ENCODE measurements around the gene PLEKHA7.

- TF ChIP-seq, protein P1, sequence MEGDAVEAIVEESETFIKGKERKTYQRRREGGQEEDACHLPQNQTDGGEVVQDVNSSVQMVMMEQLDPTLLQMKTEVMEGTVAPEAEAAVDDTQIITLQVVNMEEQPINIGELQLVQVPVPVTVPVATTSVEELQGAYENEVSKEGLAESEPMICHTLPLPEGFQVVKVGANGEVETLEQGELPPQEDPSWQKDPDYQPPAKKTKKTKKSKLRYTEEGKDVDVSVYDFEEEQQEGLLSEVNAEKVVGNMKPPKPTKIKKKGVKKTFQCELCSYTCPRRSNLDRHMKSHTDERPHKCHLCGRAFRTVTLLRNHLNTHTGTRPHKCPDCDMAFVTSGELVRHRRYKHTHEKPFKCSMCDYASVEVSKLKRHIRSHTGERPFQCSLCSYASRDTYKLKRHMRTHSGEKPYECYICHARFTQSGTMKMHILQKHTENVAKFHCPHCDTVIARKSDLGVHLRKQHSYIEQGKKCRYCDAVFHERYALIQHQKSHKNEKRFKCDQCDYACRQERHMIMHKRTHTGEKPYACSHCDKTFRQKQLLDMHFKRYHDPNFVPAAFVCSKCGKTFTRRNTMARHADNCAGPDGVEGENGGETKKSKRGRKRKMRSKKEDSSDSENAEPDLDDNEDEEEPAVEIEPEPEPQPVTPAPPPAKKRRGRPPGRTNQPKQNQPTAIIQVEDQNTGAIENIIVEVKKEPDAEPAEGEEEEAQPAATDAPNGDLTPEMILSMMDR (IDR thresholded peaks at IDR 0.05): no peak
- TF ChIP-seq POLR2AphosphoS5 (IDR thresholded peaks at IDR 0.05; ENCODE audit: low read depth, low read length) (no peak), SIN3A (IDR thresholded peaks at IDR 0.05; ENCODE audit: borderline replicate concordance, low read depth, low read length) (no peak), EP300 (IDR thresholded peaks at IDR 0.05; ENCODE audit: borderline replicate concordance in 1 of 2, low read depth in 1 of 2, low read length in 1 of 2) (no peak), NFIC (IDR thresholded peaks at IDR 0.05; ENCODE audit: borderline replicate concordance) (no peak), RAD21 (IDR thresholded peaks at IDR 0.05; ENCODE audit: low read length) (no peak)
These were observed 242.7 kb downstream of the PLEKHA7 start for GRCh38 chr11:16771350-16772140.
